Measurements from ENCODE around the gene SMAD1. TPM values are rescaled to one million over a fixed set of nuclear protein-coding genes. Genes with fewer than 3 reads are reported as not detected.

The SMAD1 gene
- total and polyA plus RNA-seq, 2 of the 4 experiments (the other 2 are of a cell fraction), result 11.6 to 17.6 TPM

DNA sequence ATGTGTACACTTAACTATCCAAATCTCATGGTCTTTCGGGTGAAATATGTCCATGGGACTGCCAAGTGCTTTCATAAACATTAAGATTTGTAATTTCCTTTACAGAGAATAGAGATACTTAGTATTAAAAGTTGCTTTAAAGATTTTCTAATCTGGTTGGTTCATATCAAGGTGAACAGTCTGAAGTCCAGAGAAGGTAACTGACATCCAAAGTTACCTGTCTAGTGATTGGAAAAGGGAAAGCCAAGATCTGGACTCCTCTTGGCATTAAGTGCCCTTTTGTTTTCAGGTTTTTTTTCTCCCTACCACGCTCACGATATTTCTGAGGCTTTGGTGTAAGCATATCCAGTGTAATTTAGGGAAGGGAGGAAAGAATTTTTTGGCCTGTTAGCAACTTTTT lies 5.0 kb downstream of the SMAD1 start:
- Histone ChIP-seq H2AFZ (replicated peaks; ENCODE audit: low read length, poor library complexity) (no peak overlapping the region), H3K18ac (ENCODE audit: low read depth, low read length) (no peak overlapping the region), H3K4ac (ENCODE audit: low read depth, low read length) (no peak overlapping the region), H4K8ac (ENCODE audit: low read depth in 2 of 2, low read length in 2 of 2) (no peak overlapping the region), H3K27me3 (ENCODE audit: control insufficient read depth, insufficient read depth, low read length) (no peaks in the 10 kb centered on the region), H2BK120ac (ENCODE audit: low read depth, low read length) (no peak overlapping the region), H3K9ac (ENCODE audit: low read depth, low read length) (no peak overlapping the region), H3K79me1 (ENCODE audit: low read depth in 1 of 2, low read length in 2 of 2) (peaks cover 25 to 38% of the 10 kb centered on the region in 2 experiments), H3K14ac (replicated peaks; ENCODE audit: low read depth, low read length) (no peak overlapping the region), H2BK20ac (ENCODE audit: low read depth, low read length) (no peak overlapping the region), H2BK15ac (ENCODE audit: low read depth, low read length) (no peak overlapping the region), H3K27ac (ENCODE audit: insufficient read depth, low read length) (no peak overlapping the region), H2BK5ac (ENCODE audit: low read depth, low read length, poor library complexity, severe bottlenecking) (no peak overlapping the region), H3K56ac (ENCODE audit: extremely low read depth, insufficient read depth, low read length) (no peak overlapping the region), H4K20me1 (ENCODE audit: insufficient read depth, low read length) (peaks cover 15% of the 10 kb centered on the region; the same call in 1 of the 2 replicates), H2AK5ac (ENCODE audit: low read depth, low read length) (no peak overlapping the region), H3K4me1 (ENCODE audit: control insufficient read depth, insufficient read depth, low read length) (peaks cover 2% of the 10 kb centered on the region; the same call in 1 of the 2 replicates), H4K5ac (ENCODE audit: low read depth, low read length) (no peak overlapping the region), H3K23ac (ENCODE audit: low read depth, low read length) (no peak overlapping the region), H2AK9ac (replicated peaks; ENCODE audit: low read depth, low read length, poor library complexity) (no peak overlapping the region), H4K91ac (ENCODE audit: insufficient read depth, low read depth, low read length) (no peak overlapping the region), H3K36me3 (ENCODE audit: control insufficient read depth, insufficient read depth, low read length) (no peaks in the 10 kb centered on the region), H3K4me2 (ENCODE audit: low read depth, low read length) (no peak overlapping the region), H3K9me3 (ENCODE audit: control insufficient read depth, insufficient read depth, low read length) (no peaks in the 10 kb centered on the region), H3K4me3 (ENCODE audit: insufficient read depth, low read depth, low read length) (no peak overlapping the region), H3K9me1 (ENCODE audit: insufficient read depth, low read length) (peaks cover 3% of the 10 kb centered on the region; the same call in 1 of the 2 replicates)
- dilution Hi-C loops (cut with HindIII; ENCODE audit: low sequenced_read_pairs, unreplicated experiment), result no loop called here
- WGBS, 2 experiments (ENCODE audit: extremely low coverage in 2 of 2, insufficient read length in 1 of 2), result no CpG with 5 or more reads among the region's 3 CpGs
- no TSS peak for BruUV-seq (replicated peaks)
- ChIA-PET CTCF (no interaction called here), POLR2A (ENCODE audit: unreplicated experiment) (no interaction called here)
- TF ChIP-seq BHLHE40 (IDR thresholded peaks at IDR 0.05; ENCODE audit: low read depth, low read length) (no peak), MXI1 (IDR thresholded peaks at IDR 0.05; ENCODE audit: borderline replicate concordance, low read depth, low read length) (no peak), NFE2L2 (IDR thresholded peaks at IDR 0.05; ENCODE audit: low read depth, low read length) (no peak), RAD21 (IDR thresholded peaks at IDR 0.05; ENCODE audit: low read length) (no peak), FOS (IDR thresholded peaks at IDR 0.05; ENCODE audit: low read depth, low read length) (no peak), CEBPB (IDR thresholded peaks at IDR 0.05; ENCODE audit: low read depth, low read length) (no peak), RFX5 (IDR thresholded peaks at IDR 0.05; ENCODE audit: low read depth, low read length) (no peak), SMC3 (IDR thresholded peaks at IDR 0.05; ENCODE audit: low read depth, low read length) (no peak)
- TF ChIP-seq, protein P1, sequence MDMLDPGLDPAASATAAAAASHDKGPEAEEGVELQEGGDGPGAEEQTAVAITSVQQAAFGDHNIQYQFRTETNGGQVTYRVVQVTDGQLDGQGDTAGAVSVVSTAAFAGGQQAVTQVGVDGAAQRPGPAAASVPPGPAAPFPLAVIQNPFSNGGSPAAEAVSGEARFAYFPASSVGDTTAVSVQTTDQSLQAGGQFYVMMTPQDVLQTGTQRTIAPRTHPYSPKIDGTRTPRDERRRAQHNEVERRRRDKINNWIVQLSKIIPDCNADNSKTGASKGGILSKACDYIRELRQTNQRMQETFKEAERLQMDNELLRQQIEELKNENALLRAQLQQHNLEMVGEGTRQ (IDR thresholded peaks at IDR 0.05; ENCODE audit: low read depth, low read length), result no peak
- in situ Hi-C loops (cut with MboI; ENCODE audit: low sequenced_read_pairs), result loop anchor here (10.0 kb wide), 1 partner anchor 118 kb away; no protein-coding TSS in a partner anchor
- intact Hi-C loops (cut with micrococcal nuclease), result loop anchor here (10.0 kb wide), 2 partner anchors 248 to 392 kb away; partner anchors contain the start of genes ABCE1 and ANAPC10
- DNase-seq, result no peak
- no peak for ATAC-seq (ENCODE audit: low read depth)
